Activated CD8-positive, alpha-beta memory T cell treated with anti-CD3 and anti-CD28 coated beads, Interleukin-2, amount 50 U/mL, for 24 hours (primary cell): Measurements from ENCODE around the gene MTAP.

ENCODE experiments used
- DNase-seq: peaks from one replicate; pipeline ENCODE4 v3.0.0-alpha.2; 2020; ENCODE audit errors: extremely low read depth

The MTAP gene

GRCh38 chr9:21969011-21969940 lies 166.8 kb downstream of the MTAP start:
- DNase-seq: no peak

DNA sequence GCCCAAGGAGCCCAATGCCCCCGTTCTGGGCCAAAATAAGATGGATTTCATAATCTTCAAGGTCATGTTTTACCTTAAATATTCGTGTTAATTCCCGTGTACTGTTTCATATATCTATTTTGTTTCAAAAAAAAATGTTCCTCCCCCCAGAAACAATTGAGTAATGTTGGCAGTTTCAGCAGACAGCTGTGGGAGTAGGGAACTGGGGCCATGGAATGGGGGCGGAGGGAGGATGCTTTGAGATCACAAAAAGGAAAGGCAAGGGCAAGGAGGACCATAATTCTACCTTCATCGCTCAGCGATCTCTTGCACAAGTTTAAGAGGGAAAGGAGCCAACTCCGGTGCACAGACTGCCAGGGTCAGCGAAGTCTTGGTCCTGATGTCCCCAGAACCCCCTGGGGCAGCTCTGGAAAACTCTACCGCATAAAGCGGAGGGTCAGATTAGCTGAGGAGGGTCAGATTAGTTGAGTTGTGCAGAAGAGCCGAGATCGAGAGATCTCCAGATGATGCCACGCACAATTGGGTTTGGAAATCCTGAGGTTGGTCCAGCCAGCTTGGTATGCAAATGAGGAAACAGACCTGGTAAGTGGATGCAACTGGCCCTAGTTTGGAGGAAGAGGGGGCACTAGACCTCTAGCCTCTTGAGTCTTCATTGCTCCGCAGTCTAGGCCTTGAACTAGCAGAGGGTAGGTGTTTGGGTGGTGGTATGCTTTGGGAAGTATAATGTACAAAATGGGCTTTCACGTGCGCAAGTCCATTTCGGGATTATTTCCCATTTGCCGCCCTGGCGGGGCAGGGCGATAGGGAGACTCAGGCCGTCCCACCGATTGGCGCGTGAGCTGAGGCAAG lies 167.7 kb downstream of the MTAP start:
- no peak for DNase-seq

DNA sequence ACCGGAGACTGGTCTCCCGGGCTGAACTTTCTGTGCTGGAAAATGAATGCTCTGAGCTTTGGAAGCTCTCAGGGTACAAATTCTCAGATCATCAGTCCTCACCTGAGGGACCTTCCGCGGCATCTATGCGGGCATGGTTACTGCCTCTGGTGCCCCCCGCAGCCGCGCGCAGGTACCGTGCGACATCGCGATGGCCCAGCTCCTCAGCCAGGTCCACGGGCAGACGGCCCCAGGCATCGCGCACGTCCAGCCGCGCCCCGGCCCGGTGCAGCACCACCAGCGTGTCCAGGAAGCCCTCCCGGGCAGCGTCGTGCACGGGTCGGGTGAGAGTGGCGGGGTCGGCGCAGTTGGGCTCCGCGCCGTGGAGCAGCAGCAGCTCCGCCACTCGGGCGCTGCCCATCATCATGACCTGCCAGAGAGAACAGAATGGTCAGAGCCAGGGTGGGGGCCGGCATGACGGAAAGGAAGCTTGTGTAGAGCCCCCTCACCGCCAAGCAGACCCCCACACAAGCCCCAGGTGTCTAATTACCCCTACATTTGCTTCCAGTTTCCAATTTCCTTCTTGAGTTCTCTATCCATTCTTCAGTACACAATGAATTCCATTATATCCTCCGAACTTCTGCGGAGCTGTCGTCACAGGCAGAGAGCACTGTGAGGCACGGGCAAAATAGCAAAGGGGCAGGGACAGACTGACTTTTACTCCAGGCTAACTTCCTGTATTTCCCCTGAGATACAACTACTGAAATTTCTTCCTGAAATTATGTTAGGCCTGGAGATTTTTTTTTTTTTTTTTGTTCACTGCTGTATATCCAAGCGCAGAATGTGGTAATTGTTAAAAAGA lies 168.6 kb downstream of the MTAP start:
- no peak for DNase-seq

- no peak for DNase-seq
Measured at GRCh38 chr9:21972361-21972760, 169.9 kb downstream of the MTAP start.

DNA sequence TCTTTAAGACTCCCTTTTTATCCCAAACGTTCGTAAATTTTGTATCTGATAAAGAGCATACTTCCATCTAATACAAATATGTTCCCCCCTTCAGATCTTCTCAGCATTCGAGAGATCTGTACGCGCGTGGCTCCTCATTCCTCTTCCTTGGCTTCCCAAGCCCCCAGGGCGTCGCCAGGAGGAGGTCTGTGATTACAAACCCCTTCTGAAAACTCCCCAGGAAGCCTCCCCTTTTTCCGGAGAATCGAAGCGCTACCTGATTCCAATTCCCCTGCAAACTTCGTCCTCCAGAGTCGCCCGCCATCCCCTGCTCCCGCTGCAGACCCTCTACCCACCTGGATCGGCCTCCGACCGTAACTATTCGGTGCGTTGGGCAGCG lies 171.9 kb downstream of the MTAP start:
- DNase-seq: no peak

DNA sequence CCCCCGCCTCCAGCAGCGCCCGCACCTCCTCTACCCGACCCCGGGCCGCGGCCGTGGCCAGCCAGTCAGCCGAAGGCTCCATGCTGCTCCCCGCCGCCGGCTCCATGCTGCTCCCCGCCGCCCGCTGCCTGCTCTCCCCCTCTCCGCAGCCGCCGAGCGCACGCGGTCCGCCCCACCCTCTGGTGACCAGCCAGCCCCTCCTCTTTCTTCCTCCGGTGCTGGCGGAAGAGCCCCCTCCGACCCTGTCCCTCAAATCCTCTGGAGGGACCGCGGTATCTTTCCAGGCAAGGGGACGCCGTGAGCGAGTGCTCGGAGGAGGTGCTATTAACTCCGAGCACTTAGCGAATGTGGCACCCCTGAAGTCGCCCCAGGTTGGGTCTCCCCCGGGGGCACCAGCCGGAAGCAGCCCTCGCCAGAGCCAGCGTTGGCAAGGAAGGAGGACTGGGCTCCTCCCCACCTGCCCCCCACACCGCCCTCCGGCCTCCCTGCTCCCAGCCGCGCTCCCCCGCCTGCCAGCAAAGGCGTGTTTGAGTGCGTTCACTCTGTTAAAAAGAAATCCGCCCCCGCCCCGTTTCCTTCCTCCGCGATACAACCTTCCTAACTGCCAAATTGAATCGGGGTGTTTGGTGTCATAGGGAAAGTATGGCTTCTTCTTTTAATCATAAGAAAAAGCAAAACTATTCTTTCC lies 172.4 kb downstream of the MTAP start:
- no peak for DNase-seq

DNA sequence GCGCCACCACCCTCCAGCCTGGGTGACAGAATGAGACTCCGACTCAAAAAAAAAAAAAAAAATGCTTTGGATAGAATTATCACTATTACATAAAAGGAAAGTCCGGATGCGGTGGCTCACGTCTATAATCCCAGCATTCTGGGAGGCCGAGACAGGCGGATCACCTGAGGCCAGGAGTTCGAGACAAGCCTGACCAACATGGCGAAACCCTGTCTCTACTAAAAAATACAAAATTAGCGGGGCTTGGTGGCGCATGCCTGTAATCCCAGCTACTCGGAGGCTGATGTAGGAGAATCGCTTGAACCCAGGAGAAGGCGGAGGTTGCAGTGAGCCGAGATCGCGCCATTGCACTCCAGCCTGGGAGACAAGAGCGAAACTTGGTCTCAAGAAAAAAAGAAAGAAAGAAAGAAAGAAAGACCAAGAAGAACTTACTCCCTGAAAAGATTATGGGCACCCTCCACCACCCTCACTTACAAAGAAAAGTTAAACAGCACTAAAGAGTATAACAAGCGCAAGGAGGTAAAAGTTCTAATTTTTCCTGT lies 174.0 kb downstream of the MTAP start:
- no peak for DNase-seq

DNA sequence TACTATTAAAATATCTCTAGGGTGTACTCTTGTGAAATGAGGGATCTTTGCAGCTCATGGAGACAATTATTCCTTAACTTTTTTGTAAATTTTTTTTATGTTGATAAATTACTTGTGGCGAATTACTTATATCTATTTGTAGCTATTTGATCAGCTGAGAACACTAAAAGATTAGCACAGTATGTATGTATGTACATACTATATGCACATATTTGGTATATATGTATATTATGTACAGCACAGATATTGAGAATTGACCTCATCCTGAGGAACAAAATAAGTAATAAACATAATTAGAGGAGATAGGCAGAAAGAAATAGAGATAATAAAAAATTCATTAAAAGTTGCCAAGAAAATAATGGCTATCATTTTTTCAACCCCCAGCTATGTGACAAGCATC lies 180.0 kb downstream of the MTAP start:
- DNase-seq: no peak

DNA sequence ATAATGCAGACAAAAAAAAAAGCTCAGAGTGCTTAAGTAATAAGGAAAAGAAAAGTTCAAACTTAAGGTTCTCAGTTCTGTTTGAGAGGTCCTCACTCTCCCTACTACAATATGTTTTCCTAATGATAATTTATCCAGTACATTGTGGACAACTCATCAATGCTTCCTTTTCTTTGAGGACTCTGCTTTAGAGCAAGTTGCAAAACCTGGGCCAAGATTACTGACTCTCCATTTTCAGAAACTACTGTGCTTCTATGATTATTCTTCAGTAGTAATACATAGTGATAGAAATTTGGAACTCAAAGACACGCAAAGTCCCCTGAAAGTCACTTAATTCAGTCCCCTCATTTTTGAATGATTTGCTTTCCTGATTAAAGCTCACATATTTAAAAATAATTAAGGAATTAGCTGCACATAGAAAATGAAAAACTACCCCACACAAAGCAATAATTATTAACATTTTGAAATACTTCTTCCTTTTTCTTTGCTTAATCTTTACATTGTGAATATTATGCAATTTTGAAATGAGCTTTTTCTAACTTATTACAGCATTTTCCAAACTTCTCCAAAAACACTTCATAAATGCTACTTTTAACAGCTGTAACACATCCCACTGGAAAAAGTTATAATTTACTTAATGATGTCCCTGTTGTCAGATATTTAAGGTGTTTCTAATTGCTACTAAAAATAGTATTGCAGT lies 180.6 kb downstream of the MTAP start:
- no peak for DNase-seq

GRCh38 chr9:21983561-21983935 lies 181.1 kb downstream of the MTAP start:
- no peak for DNase-seq

GRCh38 chr9:21984101-21984500 lies 181.7 kb downstream of the MTAP start:
- DNase-seq: no peak

DNA sequence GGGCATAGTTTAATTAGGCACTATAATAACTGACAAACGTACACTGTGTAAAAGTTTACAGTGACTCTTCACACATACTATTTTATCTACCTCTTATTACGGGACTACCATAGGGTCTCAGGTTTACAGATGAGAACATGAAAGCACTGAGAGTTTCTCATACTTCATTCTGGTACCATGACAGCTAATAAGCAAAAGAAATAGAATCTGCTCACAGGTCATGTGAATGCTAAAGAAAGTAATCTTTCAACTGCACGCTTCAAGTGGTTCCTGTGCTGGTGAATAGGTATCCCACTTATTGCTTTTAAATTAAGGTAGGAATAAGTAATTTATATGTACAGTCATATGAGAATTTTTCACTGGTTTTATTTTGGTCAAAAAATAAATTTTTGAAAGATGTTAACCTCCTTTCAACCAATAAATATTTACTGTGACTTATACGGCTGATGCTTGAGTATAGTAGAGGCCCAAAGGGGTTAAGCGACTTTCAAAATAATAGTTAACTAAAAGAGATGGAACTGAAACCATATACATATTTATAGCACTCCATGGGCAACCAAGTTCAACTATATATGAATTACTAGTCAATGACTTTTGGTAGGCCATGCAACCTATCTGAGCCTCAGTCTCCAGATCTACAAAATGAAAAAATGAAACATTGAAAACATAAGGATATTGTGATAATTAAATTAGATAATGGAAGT lies 183.7 kb downstream of the MTAP start:
- DNase-seq: no peak
